CD4-positive, alpha-beta T cell treated with Interleukin-21 for 1 hour (primary cell): ENCODE results near the gene S100Z.
"Not testable (repeated sequence)": the region's sequence is repeated elsewhere in the genome, so short reads cannot be mapped to it uniquely, and the experiment has no call there.

ENCODE experiments used
- DNase-seq: peaks from one replicate; pipeline ENCODE4 v3.0.0-alpha.2; 2020

S100Z gene

GRCh38 chr5:76888733-76889300 is 39.0 kb downstream of the S100Z start:
- no peak for DNase-seq

DNA sequence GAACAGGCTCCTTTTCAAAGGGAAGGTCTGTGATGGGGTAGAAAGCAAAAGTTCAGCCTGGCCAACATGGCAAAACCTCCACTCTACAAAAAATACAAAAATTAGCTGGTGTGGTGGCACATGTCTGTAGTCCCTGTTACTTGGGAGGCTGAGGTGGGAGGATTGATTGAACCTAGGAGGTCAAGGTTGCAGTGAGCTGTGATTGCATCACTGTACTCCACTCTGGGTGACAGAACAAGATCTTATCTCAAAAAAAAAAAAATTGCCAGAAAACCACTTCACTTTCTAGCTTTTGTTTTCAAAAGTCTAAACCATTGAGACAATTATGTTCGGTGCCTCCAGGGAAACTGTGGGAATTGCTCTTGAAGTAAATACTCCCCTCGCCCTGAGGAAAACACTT is 43.5 kb downstream of the S100Z start:
- no peak for DNase-seq

GRCh38 chr5:76896196-76896595 is 46.4 kb downstream of the S100Z start:
- DNase-seq, result no peak

GRCh38 chr5:76901522-76901921 is 51.7 kb downstream of the S100Z start:
- DNase-seq, result no peak

- DNase-seq, result no peak
Observed at GRCh38 chr5:76908166-76908565, 58.4 kb downstream of the S100Z start.

DNA sequence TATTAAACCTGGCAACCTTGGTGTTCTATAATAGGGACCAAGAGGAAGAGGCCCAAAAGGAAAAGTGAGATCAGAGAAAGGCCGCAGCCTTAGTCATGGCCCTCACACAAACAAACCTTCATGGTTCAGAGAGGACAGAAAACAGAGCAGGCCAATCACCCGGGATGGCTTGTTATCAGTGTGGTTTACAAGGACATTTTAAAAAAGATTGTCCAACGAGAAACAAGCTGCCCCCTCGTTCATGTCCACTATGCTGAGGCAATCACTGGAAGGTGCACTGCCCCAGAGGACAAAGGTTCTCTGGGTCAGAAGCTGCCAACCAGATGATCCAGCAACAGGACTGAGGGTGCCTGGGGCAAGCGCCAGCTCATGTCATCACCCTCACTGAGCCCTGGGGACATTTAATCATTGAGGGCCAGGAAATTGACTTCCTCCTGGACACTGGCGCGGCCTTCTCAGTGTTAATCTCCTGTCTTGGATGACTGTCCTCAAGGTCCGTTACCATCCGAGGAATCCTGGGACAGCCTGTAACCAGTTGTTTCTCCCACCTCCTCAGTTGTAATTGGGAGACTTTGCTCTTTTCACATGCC is 60.6 kb downstream of the S100Z start:
- DNase-seq, result not testable (repeated sequence)

DNA sequence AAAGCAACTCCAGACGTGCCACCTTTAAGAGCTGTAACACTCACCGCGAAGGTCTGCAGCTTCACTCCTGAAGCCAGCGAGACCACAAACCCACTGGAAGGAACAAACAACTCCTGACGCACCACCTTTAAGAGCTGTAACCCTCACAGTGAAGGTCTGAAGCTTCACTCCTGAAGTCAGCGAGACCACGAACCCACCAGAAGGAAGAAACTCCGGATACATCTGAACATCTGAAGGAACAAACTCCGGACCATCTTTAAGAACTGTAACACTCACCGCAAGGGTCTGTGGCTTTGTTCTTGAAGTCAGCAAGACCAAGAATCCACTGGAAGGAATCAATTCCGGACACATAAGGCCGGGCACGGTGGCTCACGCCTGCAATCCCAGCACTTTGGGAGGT is 64.9 kb downstream of the S100Z start:
- not testable (repeated sequence) for DNase-seq

DNA sequence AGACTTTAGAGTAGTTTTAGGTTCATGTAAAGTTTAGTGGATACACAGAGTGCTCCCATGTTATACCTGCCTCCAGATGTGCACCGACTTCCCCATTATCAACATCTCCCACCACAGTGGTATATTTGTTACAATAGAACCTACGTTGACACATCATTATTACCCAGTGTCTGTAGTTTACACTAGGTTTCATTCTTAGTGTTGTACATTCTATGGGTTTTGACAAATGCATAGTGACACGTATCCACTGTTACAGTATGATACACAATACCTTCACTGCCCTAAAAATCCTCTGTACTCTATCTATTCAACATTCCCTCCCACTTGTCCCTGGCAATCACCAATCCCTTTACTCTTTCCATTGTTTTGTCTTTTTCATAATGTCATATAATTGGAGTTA is 68.7 kb downstream of the S100Z start:
- no peak for DNase-seq

DNA sequence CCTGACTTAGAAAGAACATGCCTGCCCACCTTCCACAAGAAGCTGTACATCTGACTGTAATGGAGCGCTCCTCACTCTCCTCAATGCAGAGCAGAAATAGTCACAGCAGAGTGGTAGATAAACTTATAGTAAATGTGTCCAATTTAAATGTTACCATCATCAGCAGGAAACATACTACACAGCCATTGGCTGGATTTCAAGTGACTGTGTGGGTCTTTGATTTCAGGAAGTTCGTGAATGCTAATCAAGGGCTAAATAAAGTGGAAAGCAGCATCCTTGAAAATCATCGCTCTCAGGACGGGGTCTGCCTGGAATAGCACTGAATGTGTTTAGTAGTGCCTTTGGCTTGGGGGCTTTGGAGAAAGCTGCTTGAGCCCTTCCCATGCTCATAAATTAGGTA is 70.7 kb downstream of the S100Z start:
- no peak for DNase-seq

GRCh38 chr5:76926329-76927105 is 76.7 kb downstream of the S100Z start:
- DNase-seq, result no peak

DNA sequence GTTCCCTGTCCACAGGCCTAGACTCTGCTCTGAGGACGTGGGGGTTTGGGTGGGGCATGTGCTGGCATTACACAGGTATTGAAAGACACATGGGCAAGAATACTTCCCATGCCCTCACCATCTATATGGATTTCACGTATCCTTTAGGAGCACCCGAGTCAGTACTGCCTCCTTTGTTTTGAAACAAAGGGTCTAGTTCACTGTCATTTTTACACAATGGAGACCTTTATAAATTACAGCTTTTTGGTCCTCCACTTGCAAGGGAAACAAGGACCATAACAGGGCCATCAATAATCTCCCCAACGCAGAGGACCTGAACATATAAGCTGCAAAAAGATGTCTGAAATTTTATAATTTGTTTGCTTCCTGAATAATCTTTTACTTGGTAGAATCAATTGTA is 78.1 kb downstream of the S100Z start:
- no peak for DNase-seq

- DNase-seq, result no peak
Observed at GRCh38 chr5:76930083-76930482, 80.3 kb downstream of the S100Z start.

- DNase-seq, result no peak
Observed at GRCh38 chr5:76938177-76938576, 88.4 kb downstream of the S100Z start.

GRCh38 chr5:76941000-76941399 is 91.2 kb downstream of the S100Z start:
- DNase-seq, result no peak

GRCh38 chr5:76941442-76941841 is 91.6 kb downstream of the S100Z start:
- DNase-seq, result no peak

GRCh38 chr5:76942581-76942980 is 92.8 kb downstream of the S100Z start:
- no peak for DNase-seq

GRCh38 chr5:76943006-76943405 is 93.2 kb downstream of the S100Z start:
- no peak for DNase-seq

GRCh38 chr5:76944638-76945037 is 94.8 kb downstream of the S100Z start:
- DNase-seq, result no peak

GRCh38 chr5:76945238-76945637 is 95.4 kb downstream of the S100Z start:
- not testable (repeated sequence) for DNase-seq

GRCh38 chr5:76946090-76946489 is 96.3 kb downstream of the S100Z start:
- DNase-seq, result no peak

GRCh38 chr5:76947082-76947503 is 97.3 kb downstream of the S100Z start:
- no peak for DNase-seq

- no peak for DNase-seq
Observed at GRCh38 chr5:76952795-76953536, 103.2 kb downstream of the S100Z start, which contains the start of gene CRHBP. Gene CRHBP, plus strand, starts transcription at chr5:76953045. Its CDS starts 90 bp downstream, at chr5:76953135.

GRCh38 chr5:76953551-76954382 is 104.0 kb downstream of the S100Z start:
- no peak for DNase-seq
